Tibial nerve (tissue), 4 donors: ENCODE measurements around the gene EIF2A. TPM values are rescaled to one million over a fixed set of nuclear protein-coding genes. Genes with fewer than 3 reads are reported as not detected.

Experiments
- DNase-seq, 2 donors: peaks; one replicate each; pipeline ENCODE4 v3.0.0-alpha.2; 2019; ENCODE audit warnings: low spot score in 2 of 2
- H3K27ac ChIP-seq, 4 donors: fragments of 200-600 bp; sonication (generic) in 3 of 4; one replicate each; pipeline ENCODE4 v1.5.1; 2017 to 2019; ENCODE audit warnings: mild to moderate bottlenecking in 1 of 4
- H3K27me3 ChIP-seq, 2 donors: fragments of 200-600 bp; sonication (generic) in 1 of 2; one replicate each; pipeline versions ENCODE4 v1.5.1 to v1.6.0; 2017 to 2019
- H3K36me3 ChIP-seq, 3 donors: fragments of 200-600 bp; sonication (generic); one replicate each; pipeline ENCODE4 v1.5.1; 2018 to 2019
- H3K4me1 ChIP-seq, 4 donors: fragments of 200-600 bp; sonication (generic) in 3 of 4; one replicate each; pipeline ENCODE4 v1.5.1; 2017 to 2019
- H3K4me3 ChIP-seq, 4 donors: fragments of 200-600 bp; sonication (generic) in 3 of 4; one replicate each; pipeline ENCODE4 v1.5.1; 2017 to 2019; ENCODE audit warnings: mild to moderate bottlenecking in 1 of 4, moderate library complexity in 1 of 4
- H3K9me3 ChIP-seq, 4 donors: fragments of 200-600 bp; sonication (generic) in 3 of 4; one replicate each; pipeline ENCODE4 v1.5.1; 2017 to 2019
- CTCF ChIP-seq, 5 experiments: fragments of 200-600 bp in 3 of 5; fragments of 450-650 bp in 2 of 5; sonication (generic) in 3 of 5; IDR thresholded peaks; one replicate each; pipeline ENCODE4 v1.5.1; 2016 to 2019; ENCODE audit warnings: antibody characterized with exemption in 5 of 5, mild to moderate bottlenecking in 3 of 5, moderate library complexity in 2 of 5
- EP300 ChIP-seq, 2 donors: sonication (generic); formaldehyde crosslinking; IDR thresholded peaks; one replicate each; pipeline ENCODE4 v1.6.1; 2017; ENCODE audit warnings: antibody characterized with exemption in 2 of 2, mild to moderate bottlenecking in 1 of 2
- POLR2A ChIP-seq, 2 donors: fragments of 450-650 bp; IDR thresholded peaks; one replicate each; pipeline ENCODE4 v1.6.1; 2017; ENCODE audit warnings: antibody characterized with exemption in 2 of 2, mild to moderate bottlenecking in 2 of 2, moderate library complexity in 2 of 2
- WGBS, 2 donors: methylation state at CpG; one replicate each; pipeline ENCODE4 v1.1.5; 2018; 5-methylcytosine and 5-hydroxymethylcytosine counted together
- total RNA-seq, 4 donors: library from RNA; depleted of rRNA; stranded (reverse); fragments of >200 nt; gene quantifications; one replicate each; pipeline ENCODE4 v1.1.0, GENCODE V29; 2016

The EIF2A gene
- total RNA-seq, 4 donors from 2014 or later, result 84.7 to 103 (median 100) TPM

- H3K36me3 ChIP-seq, result no peaks in the 10 kb centered on the region
- DNase-seq, result no peak
- peaks cover 0 to 4% (median 0%) of the 10 kb centered on the region in 4 donors for H3K9me3 ChIP-seq
- TF ChIP-seq CTCF (IDR thresholded peaks at IDR 0.05) (no peak), POLR2A (IDR thresholded peaks at IDR 0.05) (no peak), EP300 (IDR thresholded peaks at IDR 0.05) (no peak)
- H3K4me1 ChIP-seq, result no peaks in the 10 kb centered on the region
- no peaks in the 10 kb centered on the region for H3K27me3 ChIP-seq
- H3K4me3 ChIP-seq, result no peak overlapping the region
- H3K27ac ChIP-seq, result no peak overlapping the region
Observed at GRCh38 chr3:150508401-150508800, 38.2 kb upstream of the EIF2A start.

GRCh38 chr3:150509780-150510179, 36.8 kb upstream of the EIF2A start:
- Histone ChIP-seq H3K9me3 (peaks cover 0 to 4% (median 0%) of the 10 kb centered on the region in 4 donors), H3K4me1 (no peaks in the 10 kb centered on the region), H3K4me3 (no peak overlapping the region), H3K27ac (no peak overlapping the region), H3K27me3 (no peaks in the 10 kb centered on the region), H3K36me3 (no peaks in the 10 kb centered on the region)
- no peak for TF ChIP-seq CTCF (IDR thresholded peaks at IDR 0.05)
- TF ChIP-seq POLR2A (IDR thresholded peaks at IDR 0.05), result no peak
- WGBS, 2 donors, result 80 to 82% methylated on average over 2 of the region's 2 CpGs
- DNase-seq, result no peak

GRCh38 chr3:150511122-150511821, 35.3 kb upstream of the EIF2A start:
- H3K4me3 ChIP-seq, result no peak overlapping the region
- no peak overlapping the region for H3K27ac ChIP-seq
- H3K9me3 ChIP-seq, result peaks cover 0 to 4% (median 0%) of the 10 kb centered on the region in 4 donors
- 62% methylated on average over 4 of the region's 4 CpGs for WGBS, 2 donors
- no peaks in the 10 kb centered on the region for H3K36me3 ChIP-seq
- no peaks in the 10 kb centered on the region for H3K4me1 ChIP-seq
- no peak for DNase-seq
- TF ChIP-seq POLR2A (IDR thresholded peaks at IDR 0.05) (no peak), EP300 (IDR thresholded peaks at IDR 0.05) (no peak), CTCF (IDR thresholded peaks at IDR 0.05) (no peak)
- no peaks in the 10 kb centered on the region for H3K27me3 ChIP-seq

- H3K27me3 ChIP-seq, result no peaks in the 10 kb centered on the region
- no peak overlapping the region for H3K4me3 ChIP-seq
- TF ChIP-seq EP300 (IDR thresholded peaks at IDR 0.05) (no peak), CTCF (IDR thresholded peaks at IDR 0.05) (no peak), POLR2A (IDR thresholded peaks at IDR 0.05) (no peak)
- 94 to 96% methylated on average over 4 of the region's 4 CpGs for WGBS, 2 donors
- H3K27ac ChIP-seq, result no peak overlapping the region
- H3K9me3 ChIP-seq, result peaks cover 0 to 4% (median 0%) of the 10 kb centered on the region in 4 donors
- no peaks in the 10 kb centered on the region for H3K4me1 ChIP-seq
- no peaks in the 10 kb centered on the region for H3K36me3 ChIP-seq
- no peak for DNase-seq
Observed at GRCh38 chr3:150515210-150515609, 31.4 kb upstream of the EIF2A start.

GRCh38 chr3:150519026-150519425, 27.6 kb upstream of the EIF2A start:
- no peak for TF ChIP-seq POLR2A (IDR thresholded peaks at IDR 0.05)
- no peak for TF ChIP-seq CTCF (IDR thresholded peaks at IDR 0.05)
- no peak for TF ChIP-seq EP300 (IDR thresholded peaks at IDR 0.05)
- no peak for DNase-seq
- Histone ChIP-seq H3K36me3 (no peaks in the 10 kb centered on the region), H3K27ac (no peak overlapping the region), H3K9me3 (peaks cover 0 to 4% (median 0%) of the 10 kb centered on the region in 4 donors), H3K27me3 (no peaks in the 10 kb centered on the region), H3K4me3 (no peak overlapping the region), H3K4me1 (no peaks in the 10 kb centered on the region)
- WGBS, 2 donors, result 84 to 90% methylated on average over 3 of the region's 3 CpGs
